HG02678 (cell line): ENCODE measurements around the gene STRIP2.
"Not testable (repeated sequence)": the region's sequence is repeated elsewhere in the genome, so short reads cannot be mapped to it uniquely, and the experiment has no call there.

Source experiments
- ATAC-seq: cut with Tn5 transposase; IDR thresholded peaks from one replicate; pipeline ENCODE4 v1.9.1; 2021; ENCODE audit warnings: mild to moderate bottlenecking, moderate library complexity; ENCODE audit not compliant: unreplicated experiment

STRIP2 gene

GRCh38 chr7:129433847-129434674 lies at the start of gene STRIP2:
Gene STRIP2 (plus strand): TSS chr7:129434432. CDS start chr7:129434473, 41 bp downstream.
- ATAC-seq, result peak; percentile 98

- no peak for ATAC-seq
These were observed 49.1 kb upstream of the STRIP2 start for GRCh38 chr7:129385116-129385515.

- ATAC-seq, result no peak
These were observed 48.6 kb upstream of the STRIP2 start for GRCh38 chr7:129385598-129385997.

GRCh38 chr7:129386506-129386905 lies 47.7 kb upstream of the STRIP2 start:
- no peak for ATAC-seq

- ATAC-seq, result no peak
These were observed 46.7 kb upstream of the STRIP2 start for GRCh38 chr7:129387537-129387936.

- no peak for ATAC-seq
These were observed 45.7 kb upstream of the STRIP2 start for GRCh38 chr7:129388333-129389098.

GRCh38 chr7:129389829-129390228 lies 44.4 kb upstream of the STRIP2 start:
- no peak for ATAC-seq

- no peak for ATAC-seq
These were observed 43.9 kb upstream of the STRIP2 start for GRCh38 chr7:129390314-129390713.

- ATAC-seq, result no peak
These were observed 42.6 kb upstream of the STRIP2 start for GRCh38 chr7:129391546-129392171.

- ATAC-seq, result no peak
These were observed 41.0 kb upstream of the STRIP2 start for GRCh38 chr7:129393255-129393654.

- no peak for ATAC-seq
These were observed 40.1 kb upstream of the STRIP2 start for GRCh38 chr7:129394101-129394500.

- no peak for ATAC-seq
These were observed 39.0 kb upstream of the STRIP2 start for GRCh38 chr7:129394982-129395914.

GRCh38 chr7:129401228-129401966 lies 32.8 kb upstream of the STRIP2 start:
- no peak for ATAC-seq

GRCh38 chr7:129401967-129402860 lies 32.0 kb upstream of the STRIP2 start:
- no peak for ATAC-seq

- ATAC-seq, result no peak
These were observed 28.7 kb upstream of the STRIP2 start for GRCh38 chr7:129405527-129405926.

GRCh38 chr7:129410238-129410637 lies 24.0 kb upstream of the STRIP2 start:
- not testable (repeated sequence) for ATAC-seq

- ATAC-seq, result no peak
These were observed 21.7 kb upstream of the STRIP2 start for GRCh38 chr7:129412501-129412900.

GRCh38 chr7:129417073-129417472 lies 17.2 kb upstream of the STRIP2 start:
- no peak for ATAC-seq
